ENCODE measurements around the gene WDR27. TPM values are rescaled to one million over a fixed set of nuclear protein-coding genes. Genes with fewer than 3 reads are reported as not detected.
"Not testable (repeated sequence)": the region's sequence is repeated elsewhere in the genome, so short reads cannot be mapped to it uniquely, and the experiment has no call there.

Gene WDR27
- total and polyA plus RNA-seq, 4 donors: 6.9 to 68.1 (median 31.4) TPM

DNA sequence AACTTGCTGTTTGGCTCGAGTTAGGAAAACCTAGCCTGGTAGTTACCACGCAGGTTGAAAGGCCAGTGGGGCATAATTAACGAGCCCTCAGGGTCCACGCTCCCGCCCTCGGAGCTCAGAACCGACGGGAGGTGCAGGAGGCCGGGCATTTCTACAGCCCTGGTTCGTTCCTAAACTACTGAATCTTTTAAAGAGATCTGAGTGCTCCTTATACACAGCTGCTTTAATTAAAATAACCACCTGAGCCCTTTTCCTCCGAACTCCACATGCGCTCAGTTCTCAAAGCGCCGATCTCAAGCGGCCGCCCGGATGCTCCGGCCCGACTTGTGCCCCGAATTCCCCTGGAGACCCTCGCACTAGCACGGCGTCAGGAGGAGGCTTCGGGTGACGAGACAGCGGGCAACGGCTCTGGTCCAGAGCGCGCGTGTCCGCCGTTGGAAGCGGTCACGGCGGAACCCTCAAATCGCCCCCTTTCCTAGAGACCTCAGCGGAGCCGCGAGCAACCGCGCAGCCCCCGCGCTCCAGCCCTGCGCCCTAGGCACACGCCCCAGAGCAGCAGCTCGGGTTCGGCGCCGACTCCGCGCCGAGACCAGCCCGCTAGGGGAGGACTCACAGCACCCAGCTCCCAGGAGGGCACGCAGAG lies 397 bp downstream of the WDR27 start:
- Histone ChIP-seq H3K4me1 (ENCODE audit: control insufficient read depth in 5 of 5, insufficient read depth in 5 of 5, low read length in 5 of 5) (peaks cover 0 to 37% (median 5%) of the 10 kb centered on the region in 5 donors), H3K9ac (ENCODE audit: insufficient read depth in 1 of 2, low read length in 2 of 2) (peak overlapping the region; percentile 31 to 74), H3K27me3 (ENCODE audit: control insufficient read depth in 3 of 3, insufficient read depth in 3 of 3, low read length in 2 of 3) (no peaks in the 10 kb centered on the region), H3K27ac (ENCODE audit: low read depth in 1 of 2, low read length in 1 of 2) (peak overlapping the region; percentile 96 to 97), H3K9me3 (ENCODE audit: control insufficient read depth in 4 of 4, insufficient read depth in 3 of 4, low read length in 3 of 4) (no peaks in the 10 kb centered on the region), H3K36me3 (ENCODE audit: control insufficient read depth in 4 of 4, insufficient read depth in 4 of 4, low read length in 4 of 4) (peaks cover 0 to 16% (median 7%) of the 10 kb centered on the region in 4 donors), H3K4me3 (peak overlapping the region; percentile 88)
- DNase-seq (no peak), ATAC-seq (ENCODE audit: insufficient read depth, low FRiP score) (no peak)
- WGBS, 2 donors: 0% methylated on average over 54 of the region's 54 CpGs
- TF ChIP-seq CTCF (IDR thresholded peaks at IDR 0.05; ENCODE audit: control extremely low read depth, extremely low read depth): no peak

DNA sequence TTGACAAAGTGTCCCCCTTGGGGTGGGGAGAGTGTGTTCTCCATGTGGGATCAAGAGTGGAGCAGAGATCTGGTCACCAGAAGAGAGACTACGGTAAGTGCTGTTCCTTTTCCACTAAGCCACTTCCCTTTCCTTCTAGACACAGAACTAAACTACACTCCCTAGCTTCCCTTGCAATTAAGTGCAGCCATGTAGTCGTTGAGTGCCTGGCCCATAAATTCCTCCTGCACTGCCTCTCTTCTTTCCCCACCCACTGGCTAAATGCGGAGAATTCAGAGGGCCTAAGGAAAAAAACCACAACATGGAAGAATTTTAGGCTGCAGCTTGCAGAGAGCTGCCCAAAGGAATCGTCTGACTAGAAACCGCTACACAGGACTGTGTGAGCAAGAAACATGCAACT lies 1.5 kb downstream of the WDR27 start:
- H3K4me1 ChIP-seq (ENCODE audit: control insufficient read depth in 5 of 5, insufficient read depth in 5 of 5, low read length in 5 of 5): peaks cover 0 to 37% (median 5%) of the 10 kb centered on the region in 5 donors
- ATAC-seq (ENCODE audit: insufficient read depth, low FRiP score) (no peak), DNase-seq (peak in 1 of 3 donors; percentile 6)
- H3K27ac ChIP-seq (ENCODE audit: low read depth in 1 of 2, low read length in 1 of 2): no peak overlapping the region
- peaks cover 0 to 16% (median 5%) of the 10 kb centered on the region in 4 donors for H3K36me3 ChIP-seq (ENCODE audit: control insufficient read depth in 4 of 4, insufficient read depth in 4 of 4, low read length in 4 of 4)
- H3K9me3 ChIP-seq (ENCODE audit: control insufficient read depth in 4 of 4, insufficient read depth in 3 of 4, low read length in 3 of 4): peaks cover 0 to 3% (median 1%) of the 10 kb centered on the region in 4 donors
- TF ChIP-seq CTCF (IDR thresholded peaks at IDR 0.05; ENCODE audit: control extremely low read depth, extremely low read depth): no peak
- H3K4me3 ChIP-seq: no peak overlapping the region
- H3K27me3 ChIP-seq (ENCODE audit: control insufficient read depth in 3 of 3, insufficient read depth in 3 of 3, low read length in 2 of 3): no peaks in the 10 kb centered on the region
- 49 to 51% methylated on average over 5 of the region's 5 CpGs for WGBS, 2 donors
- no peak overlapping the region for H3K9ac ChIP-seq (ENCODE audit: insufficient read depth in 1 of 2, low read length in 2 of 2)

- H3K36me3 ChIP-seq (ENCODE audit: control insufficient read depth in 4 of 4, insufficient read depth in 4 of 4, low read length in 4 of 4): peaks cover 0 to 19% (median 5%) of the 10 kb centered on the region in 4 donors
- not testable (repeated sequence) for H3K27me3 ChIP-seq (ENCODE audit: control insufficient read depth in 3 of 3, insufficient read depth in 3 of 3, low read length in 2 of 3); H3K9me3 ChIP-seq (ENCODE audit: control insufficient read depth in 4 of 4, insufficient read depth in 3 of 4, low read length in 3 of 4); H3K27ac ChIP-seq (ENCODE audit: low read depth in 1 of 2, low read length in 1 of 2); H3K9ac ChIP-seq (ENCODE audit: insufficient read depth in 1 of 2, low read length in 2 of 2); DNase-seq; ATAC-seq (ENCODE audit: insufficient read depth, low FRiP score); H3K4me3 ChIP-seq
- WGBS, 2 donors: 90 to 91% methylated on average over 10 of the region's 10 CpGs
- H3K4me1 ChIP-seq (ENCODE audit: control insufficient read depth in 5 of 5, insufficient read depth in 5 of 5, low read length in 5 of 5): peaks cover 0 to 11% (median 0%) of the 10 kb centered on the region in 5 donors
Observed at GRCh38 chr6:169697115-169697514, 4.7 kb downstream of the WDR27 start.

DNA sequence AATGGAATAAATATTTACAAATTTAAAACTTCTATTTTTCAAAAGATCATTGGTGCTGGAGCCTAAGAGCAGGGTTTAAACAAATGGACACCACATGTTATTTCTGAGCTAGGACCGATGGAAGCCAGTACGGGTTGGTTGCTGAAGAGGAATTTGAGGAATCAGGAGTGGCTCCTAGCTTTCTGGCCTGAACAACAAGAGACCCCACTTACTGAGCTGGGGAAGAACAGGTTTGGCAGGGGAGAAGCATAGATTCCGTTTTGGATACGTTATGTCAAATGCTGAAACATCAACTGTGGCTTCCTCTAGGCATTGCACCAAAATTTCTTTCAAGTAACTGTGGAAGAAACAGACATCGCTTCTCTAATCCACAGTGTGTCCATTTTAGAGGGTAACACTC lies 6.7 kb downstream of the WDR27 start:
- no peak for DNase-seq
- Histone ChIP-seq H3K27me3 (ENCODE audit: control insufficient read depth in 3 of 3, insufficient read depth in 3 of 3, low read length in 2 of 3) (no peaks in the 10 kb centered on the region), H3K9me3 (ENCODE audit: control insufficient read depth in 4 of 4, insufficient read depth in 3 of 4, low read length in 3 of 4) (peaks cover 0 to 9% (median 3%) of the 10 kb centered on the region in 4 donors), H3K9ac (ENCODE audit: insufficient read depth in 1 of 2, low read length in 2 of 2) (no peak overlapping the region), H3K27ac (ENCODE audit: low read depth in 1 of 2, low read length in 1 of 2) (no peak overlapping the region), H3K4me1 (ENCODE audit: control insufficient read depth in 5 of 5, insufficient read depth in 5 of 5, low read length in 5 of 5) (peaks cover 0 to 1% (median 0%) of the 10 kb centered on the region in 5 donors), H3K36me3 (ENCODE audit: control insufficient read depth in 4 of 4, insufficient read depth in 4 of 4, low read length in 4 of 4) (peaks cover 0 to 24% (median 6%) of the 10 kb centered on the region in 4 donors), H3K4me3 (no peak overlapping the region)
- TF ChIP-seq CTCF (IDR thresholded peaks at IDR 0.05; ENCODE audit: control extremely low read depth, extremely low read depth): no peak
- WGBS, 2 donors: 74 to 82% methylated on average over 5 of the region's 5 CpGs
- ATAC-seq (ENCODE audit: insufficient read depth, low FRiP score): no peak
